HuH-7.5 (cell line): Measurements from ENCODE around the gene PVALEF.
A peak's percentile ranks its signal among the peaks of the same experiment; 100 is the strongest.

Experiments used
- DNase-seq: peaks from one replicate; pipeline ENCODE4 v3.0.0; 2011; ENCODE audit warnings: low spot score

PVALEF gene

DNA sequence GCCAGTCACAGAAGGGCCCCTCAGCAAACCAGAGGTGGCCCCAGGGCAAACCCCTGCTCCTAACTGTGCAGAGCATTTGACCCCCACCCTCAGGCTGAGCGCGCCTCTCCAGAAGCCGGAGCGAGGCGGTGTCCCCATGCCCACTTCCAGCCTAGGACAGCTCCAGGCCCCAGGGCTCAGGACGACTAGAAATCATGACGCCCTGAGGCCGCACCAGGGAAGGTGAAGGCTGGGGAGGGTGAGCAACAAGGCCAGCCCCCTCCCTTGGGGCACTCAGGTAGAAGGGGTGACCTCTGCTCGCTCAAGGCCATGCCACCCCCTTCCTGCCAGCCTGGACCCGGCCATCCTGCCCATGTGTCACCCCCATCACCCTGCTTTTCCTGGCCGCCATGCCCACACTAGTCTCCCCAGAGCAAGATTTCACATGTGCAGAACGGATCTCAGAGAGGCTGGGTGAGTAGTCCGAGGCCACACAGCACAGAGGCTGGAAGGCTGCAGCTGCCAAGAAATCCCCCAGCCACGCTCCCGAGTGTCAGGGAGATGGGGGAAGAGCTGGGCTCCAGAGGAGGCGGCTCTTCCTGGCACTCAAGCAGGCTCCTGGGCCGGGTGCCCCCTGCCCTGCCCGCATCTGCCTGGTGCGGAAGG lies 2.1 kb upstream of the PVALEF start:
- DNase-seq, result no peak

DNA sequence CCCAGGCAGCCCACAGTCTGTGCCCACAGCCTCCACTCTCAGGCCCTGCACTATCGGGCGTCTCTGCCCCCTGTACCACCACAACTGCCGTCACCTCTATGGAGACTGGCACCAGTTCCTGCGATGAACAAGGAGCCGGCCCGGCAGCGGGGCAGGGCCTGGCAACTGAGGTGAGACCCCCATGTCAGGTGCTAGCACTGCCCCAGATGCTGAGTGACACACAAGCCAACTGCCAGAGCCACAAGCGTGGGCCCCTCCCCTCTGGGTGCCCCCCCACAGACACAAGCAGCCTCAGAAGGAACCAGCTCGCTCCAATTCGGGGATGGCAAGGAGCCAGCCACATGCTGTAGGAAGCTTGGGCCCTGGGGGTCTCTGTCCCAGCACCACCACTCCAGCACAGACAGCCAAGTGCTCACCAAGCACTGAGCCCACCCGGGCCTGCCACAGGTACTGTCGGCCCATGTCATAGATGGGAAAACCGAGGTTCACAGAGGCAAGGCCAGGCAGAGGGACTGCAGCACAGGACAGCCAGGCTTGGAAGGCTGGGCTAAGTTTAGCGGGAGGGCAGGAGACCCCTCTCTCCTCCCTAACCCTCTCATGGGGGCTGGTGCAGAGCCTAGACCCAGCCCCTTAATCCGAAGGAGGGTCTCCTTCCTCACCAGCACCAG lies 1.5 kb upstream of the PVALEF start:
- DNase-seq, result no peak

GRCh38 chr17:81164371-81165245 lies 699 bp upstream of the PVALEF start:
- DNase-seq, result no peak

DNA sequence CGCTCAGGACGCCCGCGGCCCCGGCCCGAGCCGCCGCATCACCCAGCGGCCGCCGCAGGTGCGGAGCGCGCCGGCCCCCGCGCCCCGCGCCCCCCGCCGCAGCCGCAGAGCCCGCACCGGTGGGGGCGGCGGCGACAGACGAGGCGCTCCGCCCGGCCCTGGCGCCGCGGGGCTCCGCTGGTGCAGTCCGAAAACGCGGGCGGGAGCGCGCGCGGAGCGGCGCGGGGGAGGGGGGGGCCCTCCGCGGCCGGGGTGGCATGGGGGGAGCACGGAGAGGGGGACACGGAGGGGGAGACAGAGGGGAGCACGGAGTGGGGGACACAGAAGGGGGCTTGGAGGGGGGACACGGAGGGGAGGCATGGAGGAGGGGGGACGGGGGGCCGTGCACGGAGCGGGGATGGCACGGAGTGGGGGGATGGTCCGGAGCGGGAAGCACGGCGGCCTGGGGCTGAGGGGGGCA lies 756 bp downstream of the PVALEF start, which contains the start of gene AATK:
AATK (minus strand) TSS at position 189 of the 460 bp plus-strand sequence. CDS start 229 bp downstream, outside the sequence.
- peak; percentile 48 for DNase-seq

GRCh38 chr17:81167194-81167524 lies 1.9 kb downstream of the PVALEF start:
- DNase-seq, result no peak

GRCh38 chr17:81167638-81168037 lies 2.3 kb downstream of the PVALEF start:
- DNase-seq, result no peak

DNA sequence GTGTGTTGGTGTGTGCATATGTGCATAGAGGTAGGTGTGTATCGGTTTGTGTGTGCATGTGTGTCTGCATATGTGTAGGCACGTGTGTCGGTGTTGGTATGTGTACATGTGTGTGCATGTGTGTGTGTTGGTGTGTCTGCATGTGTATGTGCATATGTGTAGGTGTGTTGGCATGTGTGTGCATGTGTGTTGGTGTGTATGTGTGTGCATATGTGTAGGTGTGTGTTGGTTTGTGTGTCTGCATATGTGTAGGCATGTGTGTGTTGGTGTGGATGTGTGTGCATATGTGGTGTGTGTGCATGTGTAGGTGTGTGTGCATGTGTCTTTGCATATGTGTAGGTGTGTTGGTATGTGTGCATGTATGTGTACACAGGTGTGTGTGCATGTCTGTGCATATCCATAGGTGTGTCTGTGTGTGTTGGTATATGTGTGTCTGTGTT lies 4.6 kb downstream of the PVALEF start:
- no peak for DNase-seq

DNA sequence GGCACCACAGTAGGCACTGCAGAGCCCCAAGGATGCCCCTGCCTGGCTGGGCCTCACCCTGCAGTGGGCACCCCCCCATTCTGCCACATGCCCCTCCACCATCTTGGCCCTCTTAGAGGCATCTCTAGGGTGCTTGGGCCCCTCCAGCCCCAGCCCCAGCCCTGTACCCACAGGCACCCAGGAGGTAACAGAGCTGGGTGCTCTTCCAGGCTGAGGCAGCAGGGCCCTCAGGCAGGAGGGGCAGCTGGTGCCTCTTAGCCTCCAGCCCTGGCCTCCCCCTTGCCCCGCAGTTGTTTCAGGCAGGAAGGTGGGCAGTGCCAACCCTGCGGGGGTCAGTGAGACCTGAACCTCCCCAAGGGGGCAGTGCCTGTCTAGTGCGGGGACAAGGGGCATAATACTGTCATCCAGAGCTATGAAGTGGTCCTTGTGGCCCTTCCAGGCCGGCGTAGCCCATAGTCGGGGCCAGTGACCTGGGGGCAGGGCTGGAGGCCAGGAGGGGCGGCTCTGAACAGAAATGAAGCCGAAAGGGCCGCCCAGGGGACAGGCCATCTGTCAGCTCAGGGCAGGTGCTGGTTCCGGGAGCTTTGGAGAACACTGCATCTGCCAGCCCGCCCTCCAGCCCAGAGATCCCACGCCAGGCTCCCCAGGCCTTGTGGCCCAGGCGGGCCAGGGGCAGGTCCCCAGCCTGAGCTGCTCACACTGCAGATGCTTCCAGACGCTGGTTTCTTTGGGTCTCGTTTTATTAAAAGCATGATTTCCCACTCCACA lies 5.6 kb downstream of the PVALEF start:
- no peak for DNase-seq

GRCh38 chr17:81171941-81172340 lies 6.6 kb downstream of the PVALEF start:
- no peak for DNase-seq

DNA sequence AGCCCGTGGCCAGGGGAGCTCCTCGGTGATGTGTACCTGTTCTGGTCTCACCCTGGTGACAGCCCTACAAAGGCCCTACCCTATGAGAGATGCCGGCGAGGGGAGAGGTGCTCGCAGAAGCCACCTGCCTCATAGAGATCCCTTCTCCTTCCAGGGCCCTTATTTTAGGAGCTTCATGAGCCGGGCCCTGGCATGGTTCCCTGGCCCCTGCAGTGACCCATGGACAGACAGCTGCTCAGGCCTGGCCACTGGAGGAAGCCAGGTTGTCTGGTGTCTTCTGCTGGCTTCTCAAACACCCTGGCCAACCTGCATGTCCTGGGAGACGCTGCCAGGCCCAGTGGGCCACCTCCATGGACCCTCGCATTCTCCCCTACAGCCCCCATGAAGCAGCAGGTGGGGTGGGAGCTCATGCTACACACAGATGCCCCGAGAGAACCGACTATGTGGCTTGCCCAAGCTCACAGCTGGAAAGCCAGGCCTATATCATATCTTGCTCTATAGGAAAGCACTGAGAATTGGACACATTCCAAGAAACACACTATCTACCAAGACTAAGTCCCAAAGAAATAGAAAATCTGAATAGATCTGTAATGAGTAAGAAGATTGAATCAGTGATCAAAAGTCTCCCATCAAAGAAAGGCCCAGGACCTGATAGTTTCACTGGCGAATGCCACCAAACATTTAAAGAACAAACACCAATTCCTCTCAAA lies 7.9 kb downstream of the PVALEF start:
- DNase-seq, result no peak

- no peak for DNase-seq
Measured at GRCh38 chr17:81173762-81174155, 8.5 kb downstream of the PVALEF start.

- no peak for DNase-seq
Measured at GRCh38 chr17:81176666-81177065, 11.4 kb downstream of the PVALEF start.

DNA sequence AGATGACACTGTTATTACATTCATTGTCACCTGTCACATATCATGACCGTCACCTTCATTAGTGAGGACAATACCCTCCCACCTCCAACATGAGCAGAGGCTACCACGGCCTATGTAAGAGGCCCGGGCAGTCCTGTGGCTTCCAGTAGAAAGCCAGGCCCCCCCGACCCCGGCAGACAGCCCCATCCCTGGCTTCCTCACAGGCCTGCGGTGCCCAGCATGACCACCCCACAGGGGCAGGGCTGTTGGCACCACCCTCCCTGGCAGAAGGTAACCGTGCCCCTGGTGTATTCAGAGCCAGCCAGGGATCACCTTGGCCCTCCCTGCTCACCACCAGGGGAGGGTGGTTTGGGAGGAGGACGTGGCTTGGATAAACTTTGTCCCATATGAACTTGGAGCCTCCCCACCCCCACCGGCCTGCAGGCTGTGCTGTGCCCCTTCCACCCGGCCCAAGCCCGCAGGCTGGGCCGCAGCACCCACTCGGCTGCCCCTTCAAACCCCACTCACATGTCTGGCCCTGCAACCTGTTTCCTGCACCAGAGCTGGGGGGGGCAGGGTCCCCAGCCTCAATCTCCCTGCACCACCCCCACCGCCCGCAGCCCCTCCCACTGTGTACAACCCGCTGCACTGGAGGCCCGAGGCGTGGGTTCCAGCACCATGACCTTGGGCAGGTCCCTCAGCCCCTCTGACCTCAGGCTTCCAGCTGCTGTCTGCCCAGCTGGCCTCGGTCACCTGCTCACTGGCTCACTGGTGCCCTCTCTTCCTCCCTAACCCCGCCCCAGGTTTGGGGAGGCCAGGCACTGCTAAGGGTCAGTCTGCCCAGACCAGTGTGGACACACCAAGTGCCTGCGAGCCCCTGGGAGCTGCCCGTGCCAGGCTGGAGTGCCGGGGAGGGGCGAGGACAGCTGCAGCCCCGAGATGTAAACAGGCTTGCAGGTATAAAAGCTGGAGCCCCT lies 13.1 kb downstream of the PVALEF start:
- no peak for DNase-seq

DNA sequence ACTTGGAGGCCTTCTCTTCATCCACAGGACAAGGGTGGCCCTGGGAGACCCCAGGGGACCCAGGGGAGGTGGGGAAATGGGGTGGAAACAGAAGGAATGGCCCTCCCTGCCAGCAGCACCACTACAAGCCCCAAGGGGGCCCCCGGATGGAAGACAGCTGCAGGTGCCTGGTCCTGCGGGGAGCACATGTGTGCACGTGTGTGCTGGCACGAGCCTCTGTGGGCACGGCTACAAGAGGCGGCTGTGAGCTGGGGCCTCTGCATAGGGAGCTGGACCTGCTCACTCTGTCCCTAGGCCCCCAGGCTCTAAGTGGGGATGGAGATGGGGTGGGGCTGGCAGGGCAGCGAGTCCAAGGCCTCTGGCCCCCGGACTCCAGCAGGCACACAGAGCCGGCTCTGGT lies 13.9 kb downstream of the PVALEF start:
- no peak for DNase-seq

GRCh38 chr17:81179861-81180260 lies 14.6 kb downstream of the PVALEF start:
- DNase-seq, result no peak

DNA sequence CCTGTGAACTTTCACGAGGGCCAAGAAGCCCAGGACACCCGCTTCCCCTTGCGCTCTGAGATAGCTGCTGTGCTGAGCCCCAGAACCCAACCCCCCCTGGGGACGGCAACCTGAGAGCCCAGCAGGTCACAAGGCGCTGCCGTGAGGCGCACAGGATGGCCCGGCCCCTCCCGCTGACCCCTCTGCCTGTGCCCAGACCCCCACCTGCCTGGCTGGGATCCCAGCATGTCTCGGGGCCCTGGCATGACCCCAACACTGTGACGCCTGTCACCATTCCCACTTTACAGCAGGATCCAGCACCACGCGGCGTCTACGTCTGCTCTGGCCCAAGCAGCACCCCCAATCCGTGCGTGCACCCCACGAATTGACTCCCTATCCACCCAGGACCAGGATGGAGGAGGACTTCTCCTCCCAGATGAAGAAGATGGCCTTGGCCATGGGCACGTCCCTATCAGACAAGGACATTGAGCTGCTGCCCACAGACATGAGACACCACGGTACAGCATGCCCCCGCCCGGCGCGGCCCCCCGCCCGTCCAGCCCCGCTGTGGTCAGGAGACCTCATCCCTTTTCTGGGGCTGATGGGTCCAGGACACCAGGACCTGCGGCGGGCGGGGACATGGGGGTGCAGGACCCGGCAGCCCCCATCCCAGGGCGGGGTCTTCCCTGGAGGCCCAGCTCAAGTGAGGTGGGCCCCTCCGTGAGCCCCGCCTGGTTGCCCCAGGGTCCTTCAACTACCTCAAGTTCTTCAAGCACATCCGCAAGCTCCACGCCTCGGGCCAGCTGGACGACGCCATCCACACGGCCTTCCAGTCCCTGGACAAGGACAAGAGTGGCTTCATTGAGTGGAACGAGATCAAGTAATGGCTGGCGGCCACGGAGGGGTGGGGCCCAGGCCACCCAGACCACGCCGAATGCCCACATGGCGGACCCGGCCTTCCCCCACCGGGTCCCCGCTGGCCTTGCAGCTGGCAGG lies 15.8 kb downstream of the PVALEF start:
- no peak for DNase-seq

- no peak for DNase-seq
Measured at GRCh38 chr17:81181811-81182185, 16.5 kb downstream of the PVALEF start.

DNA sequence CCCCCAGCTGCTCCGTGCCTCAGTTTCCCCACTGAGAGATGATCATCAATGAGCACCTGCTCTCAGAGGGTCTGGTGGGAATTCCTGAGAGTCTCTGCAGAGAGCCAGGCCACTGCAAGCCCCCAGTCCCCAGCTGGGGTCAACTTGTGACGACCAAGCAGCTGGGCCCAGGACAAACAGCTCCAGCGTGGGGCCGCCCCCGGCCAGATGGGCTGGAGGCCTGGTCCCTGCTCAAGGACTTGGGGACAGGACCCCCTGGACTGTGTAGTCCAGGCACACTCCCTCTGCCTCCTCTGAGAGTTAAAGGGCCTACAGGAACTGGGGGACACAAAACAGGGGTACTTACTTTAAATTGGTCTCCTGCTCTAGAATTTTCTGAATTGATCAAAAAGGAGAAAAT lies 17.3 kb downstream of the PVALEF start:
- DNase-seq, result no peak

DNA sequence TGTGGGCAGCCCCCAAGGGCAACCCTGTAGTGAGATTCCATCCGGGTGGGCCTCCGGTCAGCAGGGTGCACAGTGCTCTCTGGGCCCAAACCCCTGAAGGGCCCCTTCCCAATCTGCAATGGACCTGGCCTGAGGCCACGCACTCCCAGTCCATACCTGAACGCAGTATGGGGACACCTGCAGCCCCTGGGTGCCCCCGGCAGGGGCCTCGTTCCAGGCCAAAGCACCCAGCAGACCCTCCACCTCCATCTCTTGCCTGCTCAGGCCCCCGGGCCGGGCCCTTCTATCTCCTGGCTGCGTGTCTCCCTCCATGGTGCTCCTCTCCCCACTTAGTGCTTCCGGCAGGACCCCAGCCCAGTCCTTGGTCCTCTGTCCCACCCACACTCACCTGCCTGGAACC lies 18.0 kb downstream of the PVALEF start:
- DNase-seq, result no peak
